Measurements from ENCODE around the gene MFSD1.

DNA sequence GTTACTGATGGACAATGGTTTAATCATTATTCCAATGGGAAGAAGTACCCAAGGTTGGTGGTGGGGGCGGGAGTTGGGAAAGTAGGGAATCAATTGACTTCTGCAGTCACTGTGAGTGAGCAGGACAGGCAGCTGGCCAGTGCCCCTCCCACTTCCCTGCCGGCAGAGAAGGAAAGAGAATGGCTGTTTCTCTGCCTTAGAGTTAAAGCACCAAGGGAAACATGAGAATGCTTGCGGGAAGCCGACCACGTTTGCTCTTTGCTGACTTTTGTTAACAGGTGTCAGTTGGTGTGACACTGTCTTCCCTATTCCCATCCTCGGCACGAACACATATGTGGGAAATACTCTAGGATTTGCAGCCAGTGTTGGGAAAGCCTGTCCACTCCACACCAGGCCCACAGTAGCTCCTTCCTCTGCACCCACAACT is 33.5 kb upstream of the MFSD1 start:
- TF ChIP-seq, protein P1, sequence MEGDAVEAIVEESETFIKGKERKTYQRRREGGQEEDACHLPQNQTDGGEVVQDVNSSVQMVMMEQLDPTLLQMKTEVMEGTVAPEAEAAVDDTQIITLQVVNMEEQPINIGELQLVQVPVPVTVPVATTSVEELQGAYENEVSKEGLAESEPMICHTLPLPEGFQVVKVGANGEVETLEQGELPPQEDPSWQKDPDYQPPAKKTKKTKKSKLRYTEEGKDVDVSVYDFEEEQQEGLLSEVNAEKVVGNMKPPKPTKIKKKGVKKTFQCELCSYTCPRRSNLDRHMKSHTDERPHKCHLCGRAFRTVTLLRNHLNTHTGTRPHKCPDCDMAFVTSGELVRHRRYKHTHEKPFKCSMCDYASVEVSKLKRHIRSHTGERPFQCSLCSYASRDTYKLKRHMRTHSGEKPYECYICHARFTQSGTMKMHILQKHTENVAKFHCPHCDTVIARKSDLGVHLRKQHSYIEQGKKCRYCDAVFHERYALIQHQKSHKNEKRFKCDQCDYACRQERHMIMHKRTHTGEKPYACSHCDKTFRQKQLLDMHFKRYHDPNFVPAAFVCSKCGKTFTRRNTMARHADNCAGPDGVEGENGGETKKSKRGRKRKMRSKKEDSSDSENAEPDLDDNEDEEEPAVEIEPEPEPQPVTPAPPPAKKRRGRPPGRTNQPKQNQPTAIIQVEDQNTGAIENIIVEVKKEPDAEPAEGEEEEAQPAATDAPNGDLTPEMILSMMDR (IDR thresholded peaks at IDR 0.05), result no peak
- no peak for TF ChIP-seq POLR2AphosphoS5 (IDR thresholded peaks at IDR 0.05)
- TF ChIP-seq POLR2A (IDR thresholded peaks at IDR 0.05), result no peak
- TF ChIP-seq EP300 (IDR thresholded peaks at IDR 0.05), result no peak

Data from upper lobe of left lung (tissue), 4 donors.